HG03108 (cell line): ENCODE results near the gene GALNT7.

Experiments
- ATAC-seq: cut with Tn5 transposase; IDR thresholded peaks from one replicate; pipeline ENCODE4 v1.9.1; 2021; ENCODE audit warnings: moderate library complexity; ENCODE audit not compliant: unreplicated experiment

Gene GALNT7

GRCh38 chr4:173231916-173232315 lies 63.3 kb downstream of the GALNT7 start:
- peak; percentile 63 for ATAC-seq

GRCh38 chr4:173233857-173234256 lies 65.2 kb downstream of the GALNT7 start:
- ATAC-seq, result no peak

- no peak for ATAC-seq
Observed at GRCh38 chr4:173235050-173235449, 66.4 kb downstream of the GALNT7 start.

- ATAC-seq, result no peak
Observed at GRCh38 chr4:173236301-173236700, 67.7 kb downstream of the GALNT7 start.

GRCh38 chr4:173237152-173237551 lies 68.5 kb downstream of the GALNT7 start:
- ATAC-seq, result no peak

GRCh38 chr4:173237762-173238161 lies 69.2 kb downstream of the GALNT7 start:
- ATAC-seq, result no peak

- no peak for ATAC-seq
Observed at GRCh38 chr4:173240696-173241095, 72.1 kb downstream of the GALNT7 start.

- no peak for ATAC-seq
Observed at GRCh38 chr4:173242466-173243250, 74.0 kb downstream of the GALNT7 start.

GRCh38 chr4:173243321-173243720 lies 74.7 kb downstream of the GALNT7 start:
- no peak for ATAC-seq

- peak; percentile 71 for ATAC-seq
Observed at GRCh38 chr4:173243917-173244658, 75.5 kb downstream of the GALNT7 start.

GRCh38 chr4:173245952-173246351 lies 77.3 kb downstream of the GALNT7 start:
- ATAC-seq, result no peak

- peak; percentile 59 for ATAC-seq
Observed at GRCh38 chr4:173246719-173247118, 78.1 kb downstream of the GALNT7 start.

- no peak for ATAC-seq
Observed at GRCh38 chr4:173247321-173247720, 78.7 kb downstream of the GALNT7 start.

- ATAC-seq, result no peak
Observed at GRCh38 chr4:173248690-173249089, 80.1 kb downstream of the GALNT7 start.

- ATAC-seq, result peak; percentile 86
Observed at GRCh38 chr4:173252024-173252935, 83.7 kb downstream of the GALNT7 start.

GRCh38 chr4:173253561-173253960 lies 85.0 kb downstream of the GALNT7 start:
- ATAC-seq, result no peak

GRCh38 chr4:173254646-173255045 lies 86.0 kb downstream of the GALNT7 start:
- ATAC-seq, result no peak

GRCh38 chr4:173256825-173257224 lies 88.2 kb downstream of the GALNT7 start:
- no peak for ATAC-seq

GRCh38 chr4:173257732-173258717 lies 89.4 kb downstream of the GALNT7 start:
- peak; percentile 90 for ATAC-seq

GRCh38 chr4:173258866-173259265 lies 90.3 kb downstream of the GALNT7 start:
- no peak for ATAC-seq
